ENCODE data around the gene INSC.

The INSC gene

GRCh38 chr11:15109602-15110001 is 5.1 kb upstream of the INSC start:
- DNase-seq, result no peak

- no peak for DNase-seq
Measured at GRCh38 chr11:15111215-15111614, 3.5 kb upstream of the INSC start.

- DNase-seq, result no peak
Measured at GRCh38 chr11:15112131-15112541, 2.6 kb upstream of the INSC start.

- DNase-seq, result peak; percentile 39
Measured at GRCh38 chr11:15113381-15113780, 1.3 kb upstream of the INSC start.

- no peak for DNase-seq
Measured at GRCh38 chr11:15115686-15116085, 963 bp downstream of the INSC start.

- DNase-seq, result no peak
Measured at GRCh38 chr11:15117751-15118150, 3.0 kb downstream of the INSC start.

- peak; percentile 65 for DNase-seq
Measured at GRCh38 chr11:15118431-15118830, 3.7 kb downstream of the INSC start.

GRCh38 chr11:15119352-15119751 is 4.6 kb downstream of the INSC start:
- peak; percentile 15 for DNase-seq

GRCh38 chr11:15119826-15120225 is 5.1 kb downstream of the INSC start:
- peak; percentile 31 for DNase-seq

GRCh38 chr11:15123849-15124248 is 9.1 kb downstream of the INSC start:
- DNase-seq, result no peak

- no peak for DNase-seq
Measured at GRCh38 chr11:15124528-15124927, 9.8 kb downstream of the INSC start.

- no peak for DNase-seq
Measured at GRCh38 chr11:15127341-15127740, 12.6 kb downstream of the INSC start.

GRCh38 chr11:15128621-15129020 is 13.9 kb downstream of the INSC start:
- no peak for DNase-seq

- DNase-seq, result peak; percentile 13
Measured at GRCh38 chr11:15136166-15136565, 21.4 kb downstream of the INSC start.

GRCh38 chr11:15139096-15139770 is 24.5 kb downstream of the INSC start:
- DNase-seq, result no peak

GRCh38 chr11:15139958-15140659 is 25.4 kb downstream of the INSC start:
- no peak for DNase-seq

- DNase-seq, result no peak
Measured at GRCh38 chr11:15141381-15141780, 26.7 kb downstream of the INSC start.

- no peak for DNase-seq
Measured at GRCh38 chr11:15142838-15143237, 28.1 kb downstream of the INSC start.

- DNase-seq, result no peak
Measured at GRCh38 chr11:15143855-15144254, 29.1 kb downstream of the INSC start.

- DNase-seq, result no peak
Measured at GRCh38 chr11:15144347-15144746, 29.6 kb downstream of the INSC start.

- DNase-seq, result no peak
Measured at GRCh38 chr11:15145151-15145550, 30.4 kb downstream of the INSC start.

GRCh38 chr11:15145615-15146014 is 30.9 kb downstream of the INSC start:
- DNase-seq, result no peak

GRCh38 chr11:15146271-15147003 is 31.7 kb downstream of the INSC start:
- DNase-seq, result no peak

GRCh38 chr11:15148169-15148568 is 33.4 kb downstream of the INSC start:
- DNase-seq, result no peak

All from activated CD4-positive, alpha-beta T cell treated with anti-CD3 and anti-CD28 coated beads, Interleukin-2, amount 50 U/mL, for 16 hours (primary cell).